GM12874 (cell line): ENCODE results near the gene MYL10.

Experiments used
- CTCF ChIP-seq: IDR thresholded peaks from 2 replicates; pipeline ENCODE4 v1.5.1; 2011; ENCODE audit warnings: low read depth, mild to moderate bottlenecking, control low read depth, low read length, moderate library complexity; ENCODE audit not compliant: insufficient read depth

The MYL10 gene

GRCh38 chr7:101651112-101651511 lies 22.0 kb upstream of the MYL10 start:
- TF ChIP-seq CTCF: no peak

- TF ChIP-seq CTCF: no peak
Observed at GRCh38 chr7:101650579-101651081, 21.5 kb upstream of the MYL10 start.

- no peak for TF ChIP-seq CTCF
Observed at GRCh38 chr7:101645951-101646350, 16.9 kb upstream of the MYL10 start.

- no peak for TF ChIP-seq CTCF
Observed at GRCh38 chr7:101644879-101645278, 15.8 kb upstream of the MYL10 start.

- no peak for TF ChIP-seq CTCF
Observed at GRCh38 chr7:101636822-101637623, 7.9 kb upstream of the MYL10 start.

- TF ChIP-seq CTCF: no peak
Observed at GRCh38 chr7:101635484-101635883, 6.4 kb upstream of the MYL10 start.

GRCh38 chr7:101634196-101634717 lies 5.2 kb upstream of the MYL10 start:
- no peak for TF ChIP-seq CTCF
